GM21576 (cell line): ENCODE data around the gene CHMP2A.
"Not testable (repeated sequence)": the region's sequence is repeated elsewhere in the genome, so short reads cannot be mapped to it uniquely, and the experiment has no call there.

Experiments
- ATAC-seq: cut with Tn5 transposase; IDR thresholded peaks from one replicate; pipeline ENCODE4 v1.9.1; 2021; ENCODE audit warnings: mild to moderate bottlenecking, moderate library complexity; ENCODE audit not compliant: unreplicated experiment

CHMP2A gene

GRCh38 chr19:58542641-58543372 lies 12.1 kb downstream of the CHMP2A start:
- not testable (repeated sequence) for ATAC-seq

- ATAC-seq = not testable (repeated sequence)
Observed at GRCh38 chr19:58539169-58539559, 15.7 kb downstream of the CHMP2A start.

- ATAC-seq = no peak
Observed at GRCh38 chr19:58538257-58539168, 16.4 kb downstream of the CHMP2A start.

GRCh38 chr19:58536852-58537798 lies 17.8 kb downstream of the CHMP2A start:
- no peak for ATAC-seq

- ATAC-seq = no peak
Observed at GRCh38 chr19:58535857-58536256, 19.0 kb downstream of the CHMP2A start.

- ATAC-seq = no peak
Observed at GRCh38 chr19:58531034-58531840, 23.7 kb downstream of the CHMP2A start.

- no peak for ATAC-seq
Observed at GRCh38 chr19:58529405-58529804, 25.5 kb downstream of the CHMP2A start.

GRCh38 chr19:58522709-58523108 lies 32.2 kb downstream of the CHMP2A start:
- ATAC-seq = no peak

GRCh38 chr19:58521651-58522050 lies 33.3 kb downstream of the CHMP2A start:
- ATAC-seq = no peak

GRCh38 chr19:58520257-58520599 lies 34.7 kb downstream of the CHMP2A start:
- no peak for ATAC-seq

GRCh38 chr19:58519355-58520256 lies 35.3 kb downstream of the CHMP2A start, which contains the start of gene ZBTB45:
Gene ZBTB45 (minus strand): TSS chr19:58519810. CDS start chr19:58517673, 2,137 bp downstream.
- peak; percentile 74 for ATAC-seq

GRCh38 chr19:58519087-58519354 lies 35.9 kb downstream of the CHMP2A start:
- ATAC-seq = no peak

- no peak for ATAC-seq
Observed at GRCh38 chr19:58518256-58519086, 36.4 kb downstream of the CHMP2A start.

GRCh38 chr19:58516964-58517833 lies 37.7 kb downstream of the CHMP2A start:
- no peak for ATAC-seq

GRCh38 chr19:58516246-58516836 lies 38.6 kb downstream of the CHMP2A start:
- ATAC-seq = no peak

GRCh38 chr19:58515259-58515658 lies 39.6 kb downstream of the CHMP2A start:
- ATAC-seq = no peak

GRCh38 chr19:58514564-58515022 lies 40.3 kb downstream of the CHMP2A start:
- ATAC-seq = no peak
